Loucy (cell line): Measurements from ENCODE around the gene RGS6.

ENCODE experiments used
- H2AFZ ChIP-seq: fragments of 200-600 bp; sonication (generic); 2 replicates; pipeline ENCODE4 v1.6.0; 2016; ENCODE audit warnings: antibody characterized with exemption, mild to moderate bottlenecking, low read length, moderate library complexity
- H3F3A ChIP-seq: fragments of 200-600 bp; 2 replicates; pipeline ENCODE4 v1.6.0; 2016; ENCODE audit warnings: antibody characterized with exemption, low read depth, mild to moderate bottlenecking
- H3K27me3 ChIP-seq: fragments of 200-600 bp; sonication (generic); 2 replicates; pipeline ENCODE4 v1.6.1; 2014; ENCODE audit warnings: low read length, mild to moderate bottlenecking; ENCODE audit not compliant: insufficient read depth, poor library complexity, severe bottlenecking
- H3K36me3 ChIP-seq: fragments of 200-600 bp; sonication (generic); 2 replicates; pipeline ENCODE4 v1.6.1; 2016; ENCODE audit warnings: low read length; ENCODE audit not compliant: insufficient read depth
- H3K4me1 ChIP-seq: fragments of 200-600 bp; sonication (generic); 2 replicates; pipeline ENCODE4 v1.5.1; 2014; ENCODE audit warnings: low read length, mild to moderate bottlenecking; ENCODE audit not compliant: insufficient read depth, poor library complexity, severe bottlenecking
- H3K4me2 ChIP-seq: fragments of 200-600 bp; sonication (generic); 2 replicates; pipeline ENCODE4 v1.6.0; 2014; ENCODE audit warnings: antibody characterized with exemption, low read length, low read depth, mild to moderate bottlenecking; ENCODE audit not compliant: poor library complexity, severe bottlenecking
- H3K4me3 ChIP-seq: fragments of 200-600 bp; sonication (generic); 2 replicates; pipeline ENCODE4 v1.5.1; 2014; ENCODE audit warnings: low read length, mild to moderate bottlenecking, mixed read lengths; ENCODE audit not compliant: poor library complexity, severe bottlenecking
- H3K79me2 ChIP-seq: fragments of 200-600 bp; sonication (generic); 2 replicates; pipeline ENCODE4 v1.6.1; 2014; ENCODE audit warnings: low read length; ENCODE audit not compliant: insufficient read depth
- H3K9ac ChIP-seq: fragments of 200-600 bp; sonication (generic); 2 replicates; pipeline ENCODE4 v1.6.0; 2014; ENCODE audit warnings: mild to moderate bottlenecking, low read depth, low read length, moderate library complexity; ENCODE audit not compliant: poor library complexity, severe bottlenecking
- H3K9me2 ChIP-seq: fragments of 200-600 bp; sonication (generic); replicated peaks from 2 replicates; pipeline ENCODE4 v1.6.1; 2016; ENCODE audit warnings: low read depth, low read length, mixed read lengths
- H3K9me3 ChIP-seq: fragments of 200-600 bp; sonication (generic); 2 replicates; pipeline ENCODE4 v1.6.1; 2014; ENCODE audit warnings: mild to moderate bottlenecking, antibody characterized with exemption, low read length, low read depth; ENCODE audit not compliant: insufficient read depth
- H4K20me1 ChIP-seq: fragments of 200-600 bp; sonication (generic); 2 replicates; pipeline ENCODE4 v1.6.0; 2014; ENCODE audit warnings: antibody characterized with exemption, low read length, mild to moderate bottlenecking; ENCODE audit not compliant: insufficient read depth, poor library complexity, severe bottlenecking
- EZH2phosphoT487 ChIP-seq: fragments of 200-600 bp; IDR thresholded peaks from 2 replicates; pipeline ENCODE4 v1.6.1; 2018; ENCODE audit warnings: antibody characterized with exemption, mild to moderate bottlenecking, moderate library complexity, borderline replicate concordance
- TF ChIP-seq, protein P1 (sequence below): fragments of 200-600 bp; sonication (generic); conservative IDR thresholded peaks from 2 replicates; pipeline ENCODE4 v1.5.1; 2014; ENCODE audit warnings: mild to moderate bottlenecking, antibody characterized with exemption, low read length

The RGS6 gene

GRCh38 chr14:72538387-72538786 is 606.2 kb downstream of the RGS6 start:
- H3K79me2 ChIP-seq = no peaks in the 10 kb centered on the region
- no peaks in the 10 kb centered on the region for H3F3A ChIP-seq
- H3K9ac ChIP-seq = no peak overlapping the region
- peaks cover 6% of the 10 kb centered on the region; the same call in 1 of the 2 replicates for H3K9me3 ChIP-seq
- no peaks in the 10 kb centered on the region for H4K20me1 ChIP-seq
- no peaks in the 10 kb centered on the region for H3K27me3 ChIP-seq
- no peak overlapping the region for H3K4me2 ChIP-seq
- H3K4me3 ChIP-seq = no peak overlapping the region
- peaks cover 49% of the 10 kb centered on the region for H3K4me1 ChIP-seq
- H3K9me2 ChIP-seq = no peaks in the 10 kb centered on the region
- H2AFZ ChIP-seq = no peak overlapping the region
- H3K36me3 ChIP-seq = no peaks in the 10 kb centered on the region
- no peak for TF ChIP-seq EZH2phosphoT487

GRCh38 chr14:72539661-72540315 is 607.6 kb downstream of the RGS6 start:
- no peaks in the 10 kb centered on the region for H3K27me3 ChIP-seq
- H3K4me1 ChIP-seq = peaks cover 57% of the 10 kb centered on the region
- no peaks in the 10 kb centered on the region for H4K20me1 ChIP-seq
- no peaks in the 10 kb centered on the region for H3K79me2 ChIP-seq
- no peaks in the 10 kb centered on the region for H3K36me3 ChIP-seq
- no peak overlapping the region for H2AFZ ChIP-seq
- no peaks in the 10 kb centered on the region for H3K9me2 ChIP-seq
- H3K9me3 ChIP-seq = no peaks in the 10 kb centered on the region
- no peak for TF ChIP-seq EZH2phosphoT487
- TF ChIP-seq, protein P1, sequence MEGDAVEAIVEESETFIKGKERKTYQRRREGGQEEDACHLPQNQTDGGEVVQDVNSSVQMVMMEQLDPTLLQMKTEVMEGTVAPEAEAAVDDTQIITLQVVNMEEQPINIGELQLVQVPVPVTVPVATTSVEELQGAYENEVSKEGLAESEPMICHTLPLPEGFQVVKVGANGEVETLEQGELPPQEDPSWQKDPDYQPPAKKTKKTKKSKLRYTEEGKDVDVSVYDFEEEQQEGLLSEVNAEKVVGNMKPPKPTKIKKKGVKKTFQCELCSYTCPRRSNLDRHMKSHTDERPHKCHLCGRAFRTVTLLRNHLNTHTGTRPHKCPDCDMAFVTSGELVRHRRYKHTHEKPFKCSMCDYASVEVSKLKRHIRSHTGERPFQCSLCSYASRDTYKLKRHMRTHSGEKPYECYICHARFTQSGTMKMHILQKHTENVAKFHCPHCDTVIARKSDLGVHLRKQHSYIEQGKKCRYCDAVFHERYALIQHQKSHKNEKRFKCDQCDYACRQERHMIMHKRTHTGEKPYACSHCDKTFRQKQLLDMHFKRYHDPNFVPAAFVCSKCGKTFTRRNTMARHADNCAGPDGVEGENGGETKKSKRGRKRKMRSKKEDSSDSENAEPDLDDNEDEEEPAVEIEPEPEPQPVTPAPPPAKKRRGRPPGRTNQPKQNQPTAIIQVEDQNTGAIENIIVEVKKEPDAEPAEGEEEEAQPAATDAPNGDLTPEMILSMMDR = no peak
- no peak overlapping the region for H3K4me2 ChIP-seq
- no peak overlapping the region for H3K9ac ChIP-seq
- H3K4me3 ChIP-seq = no peak overlapping the region
- H3F3A ChIP-seq = no peaks in the 10 kb centered on the region

DNA sequence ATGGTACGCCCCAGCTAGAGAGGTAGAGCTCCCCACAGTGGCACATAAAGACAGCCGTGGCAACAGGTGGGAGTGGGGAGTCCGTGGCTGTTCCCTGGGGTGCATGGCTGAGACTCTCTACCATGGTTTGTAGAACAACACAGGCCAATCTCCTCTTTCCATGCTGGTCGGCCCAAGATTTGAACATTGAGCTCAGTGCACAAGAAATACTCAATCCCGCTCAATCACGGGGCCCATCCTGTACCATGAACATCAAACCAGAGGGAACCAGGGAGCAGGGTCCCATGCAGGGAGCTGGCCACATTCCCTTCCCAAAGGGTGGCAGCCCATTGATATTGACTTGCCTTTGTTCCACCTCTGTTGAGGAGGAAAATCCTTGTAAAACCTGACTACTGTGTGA is 608.6 kb downstream of the RGS6 start:
- no peak overlapping the region for H3K9ac ChIP-seq
- no peaks in the 10 kb centered on the region for H3K27me3 ChIP-seq
- H3K4me1 ChIP-seq = peaks cover 56% of the 10 kb centered on the region
- no peaks in the 10 kb centered on the region for H3K9me3 ChIP-seq
- no peaks in the 10 kb centered on the region for H3K9me2 ChIP-seq
- H3K36me3 ChIP-seq = no peaks in the 10 kb centered on the region
- no peak overlapping the region for H3K4me3 ChIP-seq
- H2AFZ ChIP-seq = no peak overlapping the region
- no peaks in the 10 kb centered on the region for H3K79me2 ChIP-seq
- H3F3A ChIP-seq = no peaks in the 10 kb centered on the region
- no peak for TF ChIP-seq EZH2phosphoT487
- TF ChIP-seq, protein P1 = peak; percentile 23; the same call in 1 of the 2 replicates
- no peak overlapping the region for H3K4me2 ChIP-seq
- H4K20me1 ChIP-seq = no peaks in the 10 kb centered on the region

- no peaks in the 10 kb centered on the region for H3K9me3 ChIP-seq
- no peaks in the 10 kb centered on the region for H3K27me3 ChIP-seq
- no peak overlapping the region for H3K9ac ChIP-seq
- no peaks in the 10 kb centered on the region for H3K9me2 ChIP-seq
- H3K4me1 ChIP-seq = peaks cover 56% of the 10 kb centered on the region
- H3K79me2 ChIP-seq = no peaks in the 10 kb centered on the region
- H4K20me1 ChIP-seq = no peaks in the 10 kb centered on the region
- no peak overlapping the region for H2AFZ ChIP-seq
- H3K36me3 ChIP-seq = no peaks in the 10 kb centered on the region
- H3F3A ChIP-seq = no peaks in the 10 kb centered on the region
- no peak for TF ChIP-seq EZH2phosphoT487
- TF ChIP-seq, protein P1 = no peak
- no peak overlapping the region for H3K4me3 ChIP-seq
- no peak overlapping the region for H3K4me2 ChIP-seq
Measured at GRCh38 chr14:72541546-72541945, 609.3 kb downstream of the RGS6 start.
